ENCODE results near the gene RAB35. TPM values are rescaled to one million over a fixed set of nuclear protein-coding genes. Genes with fewer than 3 reads are reported as not detected.
"Not testable (repeated sequence)": the region's sequence is repeated elsewhere in the genome, so short reads cannot be mapped to it uniquely, and the experiment has no call there.

The RAB35 gene
- polyA plus RNA-seq, 3 donors = 35.0 to 38.0 (median 37.9) TPM

DNA sequence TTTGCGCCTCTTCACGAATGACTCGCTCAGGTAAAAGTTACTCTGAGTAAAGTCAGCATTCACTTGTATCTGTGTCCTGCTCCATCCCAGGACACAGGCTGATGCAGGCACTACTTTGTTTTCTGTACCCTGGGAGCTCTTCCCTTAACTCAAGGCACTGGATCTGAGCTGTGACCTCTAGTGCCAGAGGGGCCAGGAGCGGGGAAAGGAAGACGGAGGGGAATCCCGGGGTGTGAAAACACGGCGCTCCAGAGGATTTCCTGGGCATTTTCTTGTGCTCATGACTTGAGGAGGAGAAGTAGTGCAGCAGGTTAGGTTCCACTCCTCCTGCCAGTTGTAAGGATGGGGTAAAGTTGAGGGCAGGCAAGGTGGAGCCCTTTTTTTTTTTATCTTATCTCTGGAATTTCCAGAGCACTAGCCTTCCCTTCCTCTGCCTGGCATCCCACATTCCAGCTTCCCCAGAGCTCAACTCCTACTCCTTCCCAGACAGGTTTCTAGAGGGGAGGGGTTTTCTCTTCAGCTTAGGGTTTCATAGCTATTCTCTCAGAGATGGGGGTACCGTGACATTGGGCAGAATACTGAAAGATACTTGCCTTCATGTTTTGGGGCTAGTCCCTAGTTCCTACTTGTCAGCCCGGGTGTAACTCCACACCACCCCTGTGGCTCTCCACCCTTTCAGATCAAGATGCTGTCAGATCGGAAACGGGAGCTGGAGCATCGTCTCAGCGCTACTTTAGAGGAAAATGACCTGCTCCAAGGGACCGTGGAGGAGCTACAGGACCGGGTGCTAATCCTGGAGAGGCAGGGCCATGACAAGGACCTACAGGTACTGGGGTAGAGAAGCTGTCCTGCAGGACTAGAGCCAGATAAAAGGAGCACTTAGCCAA is 52.3 kb downstream of the RAB35 start:
- no peak for DNase-seq

- no peak for DNase-seq
These were observed 53.5 kb downstream of the RAB35 start for GRCh38 chr12:120062976-120063579.

GRCh38 chr12:120061575-120062214 is 54.9 kb downstream of the RAB35 start:
- no peak for DNase-seq

DNA sequence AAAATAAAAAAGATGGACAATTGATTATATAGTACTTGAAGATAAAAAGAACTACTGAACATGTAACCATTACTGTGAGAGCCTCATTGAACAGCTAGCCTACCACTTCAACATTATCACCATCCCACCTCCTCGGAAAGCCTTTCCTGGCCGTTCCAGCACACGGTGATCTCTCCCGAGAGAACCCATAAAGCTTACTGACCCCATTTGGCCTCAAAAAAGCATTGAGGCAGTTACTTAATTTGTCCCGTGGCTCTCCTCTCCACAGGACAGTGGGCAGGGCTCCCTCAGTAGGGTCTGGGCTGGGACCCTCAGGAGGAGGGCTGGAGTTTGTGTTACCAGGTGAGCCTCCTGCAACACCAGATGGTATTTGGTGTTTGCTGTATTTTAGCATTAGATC is 55.8 kb downstream of the RAB35 start:
- DNase-seq = no peak

GRCh38 chr12:120060196-120060595 is 56.4 kb downstream of the RAB35 start:
- no peak for DNase-seq

DNA sequence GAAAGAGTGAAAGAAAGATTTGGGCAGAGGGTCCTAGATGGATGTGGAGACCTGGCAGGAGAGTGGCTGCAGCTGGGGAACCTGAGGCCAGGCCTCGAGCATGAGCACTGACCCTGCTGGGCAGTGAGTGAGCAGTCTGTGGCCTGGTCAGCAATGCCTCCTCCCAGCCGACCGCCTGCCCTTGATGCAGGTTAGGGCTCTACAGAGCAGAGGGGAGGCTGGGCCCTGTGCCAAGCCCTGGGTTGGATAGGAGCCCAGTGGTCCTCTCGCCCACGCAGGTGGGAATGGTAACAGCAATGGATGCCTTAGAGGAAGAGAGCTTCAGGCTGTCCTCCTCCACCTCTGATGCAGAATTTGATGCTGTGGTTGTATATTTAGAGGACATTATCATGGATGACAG is 59.8 kb downstream of the RAB35 start:
- no peak for DNase-seq

GRCh38 chr12:120055231-120056000 is 61.1 kb downstream of the RAB35 start:
- DNase-seq = no peak

GRCh38 chr12:120054293-120054692 is 62.3 kb downstream of the RAB35 start:
- no peak for DNase-seq

DNA sequence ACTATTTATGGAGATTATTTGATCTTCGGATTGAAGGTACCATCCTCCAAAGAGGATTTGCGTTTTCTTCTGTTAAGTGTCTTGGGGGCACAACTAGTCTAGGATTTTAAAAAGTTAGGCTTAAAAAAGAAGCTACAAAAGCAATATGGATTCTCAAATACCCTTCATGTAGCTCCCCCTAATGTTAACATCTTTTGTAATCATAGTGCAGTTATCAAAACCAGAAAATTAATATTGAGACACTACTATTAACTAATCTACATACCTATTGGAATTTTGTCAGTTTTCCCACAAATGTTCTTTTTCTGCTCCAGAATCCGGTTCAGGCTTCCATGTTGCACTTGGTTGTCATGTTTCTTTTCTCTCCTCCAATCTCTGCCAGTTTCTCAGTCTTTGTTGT is 65.0 kb downstream of the RAB35 start:
- no peak for DNase-seq

- DNase-seq = no peak
These were observed 67.1 kb downstream of the RAB35 start for GRCh38 chr12:120049426-120049825.

GRCh38 chr12:120048263-120048662 is 68.3 kb downstream of the RAB35 start:
- DNase-seq = no peak

DNA sequence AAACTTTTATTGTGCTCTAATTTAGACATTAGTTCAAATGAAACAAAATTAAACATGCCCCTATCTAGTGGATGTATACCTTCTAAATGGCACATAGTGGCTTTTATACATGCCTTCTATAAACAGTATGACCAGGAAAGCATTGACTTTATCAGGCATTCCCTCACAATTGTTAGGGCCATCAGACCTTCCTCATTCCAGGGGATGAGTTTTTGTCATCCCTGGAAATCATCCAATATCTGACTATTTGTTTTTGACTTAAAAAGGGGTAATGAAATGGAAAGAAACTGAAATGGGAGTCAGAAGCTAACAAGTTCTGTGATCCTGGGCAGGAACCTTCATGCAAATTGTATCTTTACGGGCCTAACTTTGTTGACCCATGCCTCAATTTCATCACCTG is 69.5 kb downstream of the RAB35 start:
- DNase-seq = no peak

- DNase-seq = not testable (repeated sequence)
These were observed 71.2 kb downstream of the RAB35 start for GRCh38 chr12:120045367-120045766.

Other genes starting within 250 kb of the RAB35 start
- gene CIT, start 239.4 kb downstream of the RAB35 start, polyA plus RNA-seq (ENCODE audit: insufficient read length in 3 of 3) = 10 to 100 TPM; 17.7 to 24.7 (median 22.4) TPM
- gene BICDL1, start 127.5 kb downstream of the RAB35 start, polyA plus RNA-seq (ENCODE audit: insufficient read length in 3 of 3) = 10 to 100 TPM; 32.4 to 42.5 (median 37.8) TPM
- gene GCN1, start 78.0 kb upstream of the RAB35 start, polyA plus RNA-seq (ENCODE audit: insufficient read length in 3 of 3) = 10 to 100 TPM; 55.3 to 73.2 (median 64.6) TPM
- gene RPLP0, start 84.4 kb upstream of the RAB35 start, polyA plus RNA-seq (ENCODE audit: insufficient read length in 3 of 3) = 1,000 to 10,000 TPM; 2,489 to 3,091 (median 2,771) TPM
- gene PXN, start 149.0 kb upstream of the RAB35 start, polyA plus RNA-seq (ENCODE audit: insufficient read length in 3 of 3) = 10 to 100 TPM; 73.5 to 86.4 (median 77.1) TPM
- gene RNU4-2, start 175.2 kb upstream of the RAB35 start, polyA plus RNA-seq (ENCODE audit: insufficient read length in 3 of 3) = not detected
- not detected for gene RNU4-1, start 176.5 kb upstream of the RAB35 start, polyA plus RNA-seq (ENCODE audit: insufficient read length in 3 of 3)
- 1 to 10 TPM; 3.2 to 5.4 (median 4.7) TPM for gene SIRT4, start 185.6 kb upstream of the RAB35 start, polyA plus RNA-seq (ENCODE audit: insufficient read length in 3 of 3)
- gene PLA2G1B, start 211.0 kb upstream of the RAB35 start, polyA plus RNA-seq (ENCODE audit: insufficient read length in 3 of 3) = under 1 TPM; 0.41 to 0.84 (median 0.41) TPM

Measured in renal pelvis (tissue), 4 donors.